ENCODE results near the gene B3GAT3. TPM values are rescaled to one million over a fixed set of nuclear protein-coding genes. Genes with fewer than 3 reads are reported as not detected.
A peak's percentile ranks its signal among the peaks of the same experiment; 100 is the strongest.

B3GAT3 gene
- total and polyA plus RNA-seq, 2 donors from 2014 or later: 50.6 to 66.2 TPM

GRCh38 chr11:62614275-62614674 is 7.5 kb downstream of the B3GAT3 start:
- peaks cover 0 to 26% (median 4%) of the 10 kb centered on the region in 3 donors for H3K4me1 ChIP-seq (ENCODE audit: control insufficient read depth in 2 of 3, insufficient read depth in 2 of 3, low read depth in 1 of 3, low read length in 3 of 3)
- peak in 1 of 5 donors; percentile 77 for DNase-seq
- H3K36me3 ChIP-seq (ENCODE audit: control insufficient read depth in 2 of 3, insufficient read depth in 3 of 3, low read length in 3 of 3): peaks cover 2 to 9% (median 3%) of the 10 kb centered on the region in 3 donors
- TF ChIP-seq CTCF (IDR thresholded peaks at IDR 0.05; ENCODE audit: borderline replicate concordance, extremely low read depth, insufficient read depth): no peak
- H3K27me3 ChIP-seq (ENCODE audit: control insufficient read depth, insufficient read depth, low read length): no peaks in the 10 kb centered on the region
- H3K9me3 ChIP-seq (ENCODE audit: control insufficient read depth in 2 of 3, insufficient read depth in 1 of 3, low read length in 3 of 3): no peaks in the 10 kb centered on the region
- no peak overlapping the region for H3K9ac ChIP-seq (ENCODE audit: low read length in 3 of 3)
- H3K27ac ChIP-seq (ENCODE audit: low read depth in 2 of 2, low read length in 2 of 2): no peak overlapping the region
- no peak for FAIRE-seq
- H3K4me3 ChIP-seq (ENCODE audit: low read length in 3 of 3): no peak overlapping the region
- intact Hi-C loops (cut with DNase I): no loop called here

DNA sequence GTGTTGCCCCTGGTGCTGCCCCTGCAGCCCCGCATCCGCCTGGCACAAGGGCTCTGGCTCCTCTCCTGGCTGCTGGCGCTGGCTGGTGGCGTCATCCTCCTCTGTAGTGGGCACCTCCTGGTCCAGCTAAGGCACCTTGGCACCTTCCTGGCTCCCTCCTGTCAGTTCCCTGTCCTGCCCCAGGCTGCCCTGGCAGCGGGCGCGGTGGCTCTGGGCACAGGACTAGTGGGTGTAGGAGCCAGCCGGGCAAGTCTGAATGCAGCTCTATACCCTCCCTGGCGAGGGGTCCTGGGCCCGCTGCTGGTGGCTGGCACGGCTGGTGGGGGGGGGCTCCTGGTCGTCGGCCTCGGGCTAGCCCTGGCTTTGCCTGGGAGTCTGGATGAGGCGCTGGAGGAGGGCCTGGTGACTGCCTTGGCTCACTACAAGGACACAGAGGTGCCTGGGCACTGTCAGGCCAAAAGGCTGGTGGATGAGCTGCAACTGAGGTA is 8.5 kb downstream of the B3GAT3 start:
- no peak for TF ChIP-seq CTCF (IDR thresholded peaks at IDR 0.05; ENCODE audit: borderline replicate concordance, extremely low read depth, insufficient read depth)
- DNase-seq (peak in 1 of 5 donors; percentile 78), FAIRE-seq (no peak)
- Histone ChIP-seq H3K27ac (ENCODE audit: low read depth in 2 of 2, low read length in 2 of 2) (peak overlapping the region; percentile 88 to 92), H3K27me3 (ENCODE audit: control insufficient read depth, insufficient read depth, low read length) (no peaks in the 10 kb centered on the region), H3K9ac (ENCODE audit: low read length in 3 of 3) (peak overlapping the region in 1 of 3 donors; percentile 24), H3K9me3 (ENCODE audit: control insufficient read depth in 2 of 3, insufficient read depth in 1 of 3, low read length in 3 of 3) (no peaks in the 10 kb centered on the region), H3K4me3 (ENCODE audit: low read length in 3 of 3) (peak overlapping the region in 1 of 3 donors; percentile 35), H3K36me3 (ENCODE audit: control insufficient read depth in 2 of 3, insufficient read depth in 3 of 3, low read length in 3 of 3) (peaks cover 2 to 9% (median 5%) of the 10 kb centered on the region in 3 donors), H3K4me1 (ENCODE audit: control insufficient read depth in 2 of 3, insufficient read depth in 2 of 3, low read depth in 1 of 3, low read length in 3 of 3) (peaks cover 0 to 26% (median 4%) of the 10 kb centered on the region in 3 donors)
- intact Hi-C loops (cut with DNase I): no loop called here

DNA sequence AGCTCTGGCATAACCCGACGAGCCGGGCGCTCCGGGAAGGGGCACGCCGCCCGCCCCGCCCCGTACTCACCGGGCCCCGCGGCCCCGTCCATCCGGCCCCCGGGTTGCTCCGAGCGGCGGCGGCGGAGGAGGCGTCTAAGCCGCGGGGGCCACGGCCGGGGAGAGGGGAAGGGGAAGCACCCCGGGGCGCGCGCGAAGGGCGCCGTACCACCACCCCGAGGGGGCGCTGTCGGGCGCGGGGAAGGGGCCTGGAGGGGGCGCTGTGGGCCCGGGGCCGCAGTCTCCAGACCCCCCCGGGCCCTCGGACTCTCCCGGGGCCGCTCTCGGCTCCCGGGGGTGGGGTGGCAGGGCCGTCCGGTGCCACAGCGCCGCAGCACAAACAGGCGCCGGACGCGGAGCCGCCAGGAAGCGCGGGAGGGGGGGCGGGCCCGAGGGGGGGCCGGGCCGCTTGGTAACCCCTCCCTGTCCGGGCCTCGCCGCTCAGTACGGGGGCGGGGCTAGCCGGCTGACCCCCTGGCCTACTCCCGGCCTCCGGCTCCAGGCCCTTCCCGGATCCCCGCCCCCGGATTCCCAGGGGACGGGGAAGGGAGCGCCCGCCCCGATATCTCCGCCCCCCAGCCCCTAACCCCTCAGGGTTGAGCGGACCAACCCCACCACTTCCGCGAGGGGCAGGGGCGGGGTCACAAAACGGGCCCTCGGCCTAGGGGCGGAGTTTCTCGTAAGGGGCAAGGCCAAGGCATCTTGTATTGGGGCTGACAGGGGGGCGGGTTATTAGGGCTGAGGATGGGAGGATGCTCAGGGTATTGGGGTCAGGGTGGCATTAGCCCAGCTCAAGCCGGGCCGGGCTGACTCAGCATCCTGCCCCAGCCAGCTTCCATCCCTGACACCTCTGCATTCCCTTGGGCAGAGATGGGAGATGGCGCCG is 9.2 kb downstream of the B3GAT3 start, which contains the start of the genes EML3 and ROM1:
Gene EML3, minus strand, starts transcription at position 410 of the 925 bp plus-strand sequence. Its CDS starts 318 bp downstream, at position 92.
Gene ROM1, plus strand, starts transcription at position 892 of the 925 bp plus-strand sequence. Its CDS starts 25 bp downstream, at position 917.
- H3K36me3 ChIP-seq (ENCODE audit: control insufficient read depth in 2 of 3, insufficient read depth in 3 of 3, low read length in 3 of 3): peaks cover 2 to 9% (median 5%) of the 10 kb centered on the region in 3 donors
- FAIRE-seq (no peak), DNase-seq (peak; percentile 81 to 98 (median 92))

More for the DNA sequence above, 9.2 kb downstream of the B3GAT3 start, which contains the start of the genes EML3 and ROM1:
- H3K4me1 ChIP-seq (ENCODE audit: control insufficient read depth in 2 of 3, insufficient read depth in 2 of 3, low read depth in 1 of 3, low read length in 3 of 3): peaks cover 0 to 26% (median 4%) of the 10 kb centered on the region in 3 donors
- no peaks in the 10 kb centered on the region for H3K27me3 ChIP-seq (ENCODE audit: control insufficient read depth, insufficient read depth, low read length)
- TF ChIP-seq CTCF (IDR thresholded peaks at IDR 0.05; ENCODE audit: borderline replicate concordance, extremely low read depth, insufficient read depth): peak; percentile 62
- peak within 1 kb of the TSS; percentile 68 to 81 (median 75) for H3K9ac ChIP-seq (ENCODE audit: low read length in 3 of 3)
- H3K4me3 ChIP-seq (ENCODE audit: low read length in 3 of 3): peak within 1 kb of the TSS; percentile 66 to 92 (median 83)
- no peaks in the 10 kb centered on the region for H3K9me3 ChIP-seq (ENCODE audit: control insufficient read depth in 2 of 3, insufficient read depth in 1 of 3, low read length in 3 of 3)
- peak within 1 kb of the TSS; percentile 88 to 92 for H3K27ac ChIP-seq (ENCODE audit: low read depth in 2 of 2, low read length in 2 of 2)
- intact Hi-C loops (cut with DNase I): no loop called here
